ENCODE measurements around the gene RAMP3.

Gene RAMP3

DNA sequence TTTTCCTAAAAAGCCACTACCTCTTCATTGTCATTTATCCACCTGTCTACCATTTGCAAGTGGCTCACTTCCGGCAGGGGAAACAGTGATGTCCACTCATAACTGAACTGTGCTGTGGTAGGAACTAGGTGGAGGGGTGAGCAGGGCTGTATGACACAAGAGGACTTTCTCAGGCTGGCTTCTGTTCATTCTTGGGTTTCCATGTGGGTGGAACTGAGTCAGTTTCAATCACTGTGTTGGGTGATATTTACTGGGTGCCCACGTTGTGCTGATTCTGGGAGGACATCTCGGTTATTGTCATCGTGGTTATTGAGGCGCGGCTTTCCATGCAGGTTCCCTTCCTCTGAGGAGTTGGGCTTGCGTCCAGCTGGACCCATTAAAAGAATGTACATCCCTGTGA is 38.8 kb downstream of the RAMP3 start:
- H3K27ac ChIP-seq = no peak overlapping the region
- TF ChIP-seq CTCF (conservative IDR thresholded peaks at IDR 0.05) = no peak

- no peak overlapping the region for H3K27ac ChIP-seq
- TF ChIP-seq CTCF (conservative IDR thresholded peaks at IDR 0.05) = no peak
Measured at GRCh38 chr7:45197461-45197860, 39.9 kb downstream of the RAMP3 start.

GRCh38 chr7:45198986-45199385 is 41.4 kb downstream of the RAMP3 start:
- no peak for TF ChIP-seq CTCF (conservative IDR thresholded peaks at IDR 0.05)
- no peak overlapping the region for H3K27ac ChIP-seq

- no peak overlapping the region for H3K27ac ChIP-seq
- TF ChIP-seq CTCF (conservative IDR thresholded peaks at IDR 0.05) = no peak
Measured at GRCh38 chr7:45199506-45199905, 41.9 kb downstream of the RAMP3 start.

DNA sequence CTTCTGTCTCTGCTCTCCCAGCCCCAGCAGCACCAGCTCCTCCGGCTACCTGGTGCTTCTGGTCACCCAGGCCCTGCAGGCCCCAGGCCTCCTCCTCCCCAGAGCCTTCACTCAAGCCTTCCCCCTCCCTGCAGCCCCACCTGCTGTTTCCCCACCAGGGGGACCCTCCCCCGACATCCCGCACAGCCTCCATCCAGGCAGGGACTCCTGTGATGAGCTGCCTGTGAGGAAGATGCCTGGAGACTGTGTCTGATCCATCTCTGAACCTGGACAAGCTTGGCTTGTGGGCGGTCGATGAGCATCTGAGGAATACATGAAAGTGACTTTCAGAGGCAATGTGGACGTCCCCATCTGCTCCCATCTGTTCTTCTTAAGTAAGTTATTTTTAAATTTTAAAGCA is 45.0 kb downstream of the RAMP3 start:
- no peak overlapping the region for H3K27ac ChIP-seq

DNA sequence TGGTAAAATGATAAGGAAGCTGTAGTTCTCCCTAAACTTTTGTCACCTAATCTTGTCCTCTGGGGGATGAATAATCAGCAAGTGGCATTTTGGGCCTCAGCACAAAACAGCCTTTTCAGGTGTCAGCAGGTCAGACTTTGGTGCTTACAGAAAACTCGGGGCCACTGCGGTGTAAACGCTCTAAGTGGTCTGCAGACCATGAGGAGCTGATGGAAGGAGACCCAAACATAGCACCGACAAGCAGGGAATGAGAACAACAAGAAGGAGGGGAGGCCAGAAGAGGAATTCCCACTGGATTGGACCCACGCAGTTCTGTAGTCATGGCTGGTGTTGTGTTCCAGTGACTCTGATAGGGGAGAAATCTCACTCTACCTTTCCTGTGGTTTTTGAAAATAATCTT is 45.4 kb downstream of the RAMP3 start:
- no peak overlapping the region for H3K27ac ChIP-seq
- no peak for TF ChIP-seq CTCF (conservative IDR thresholded peaks at IDR 0.05)

More for the DNA sequence above, 45.0 kb downstream of the RAMP3 start:
- TF ChIP-seq CTCF (conservative IDR thresholded peaks at IDR 0.05) = no peak

- H3K27ac ChIP-seq = no peak overlapping the region
- TF ChIP-seq CTCF (conservative IDR thresholded peaks at IDR 0.05) = no peak
Measured at GRCh38 chr7:45203459-45203858, 45.9 kb downstream of the RAMP3 start.

Measured in VCaP (cell line).